ENCODE measurements around the gene DBH. TPM values are rescaled to one million over a fixed set of nuclear protein-coding genes. Genes with fewer than 3 reads are reported as not detected.

The DBH gene
- total RNA-seq, 1 donor from 2014 or later = 1.8 TPM

DNA sequence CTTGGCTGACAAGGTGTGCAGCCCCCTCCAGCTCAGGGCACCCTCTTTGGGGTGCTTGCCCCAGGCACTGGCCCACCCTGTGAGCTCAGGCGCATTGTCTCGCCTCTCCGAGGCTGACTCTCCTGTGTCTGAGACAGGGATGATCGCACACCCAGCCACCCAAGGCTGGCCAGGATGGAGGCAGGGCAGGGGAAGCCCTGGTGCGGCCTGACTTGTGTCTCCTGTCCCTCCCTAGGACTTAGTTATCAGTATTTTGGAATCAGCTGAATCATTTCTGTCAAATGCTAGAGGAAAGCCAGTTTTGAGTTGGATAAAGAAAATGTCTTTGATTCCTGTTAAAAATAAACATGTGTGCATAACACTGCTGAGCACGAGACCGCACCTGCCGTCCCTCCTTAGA, 2.5 kb upstream of the DBH start:
- H3K4me1 Mint-ChIP-seq (ENCODE audit: low read depth, unreplicated experiment) = peaks cover 39% of the 10 kb centered on the region
- H3K27me3 Mint-ChIP-seq (ENCODE audit: unreplicated experiment) = peaks cover 27% of the 10 kb centered on the region
- H3K27ac Mint-ChIP-seq (ENCODE audit: unreplicated experiment) = peak overlapping the region; percentile 53
- peaks cover under 1% of the 10 kb centered on the region for H3K36me3 Mint-ChIP-seq (ENCODE audit: unreplicated experiment)
- H3K4me3 Mint-ChIP-seq (ENCODE audit: unreplicated experiment) = peak overlapping the region; percentile 63
- peaks cover 16% of the 10 kb centered on the region for H3K9me3 Mint-ChIP-seq (ENCODE audit: unreplicated experiment)
- no peak for DNase-seq
- TF ChIP-seq, protein P1, sequence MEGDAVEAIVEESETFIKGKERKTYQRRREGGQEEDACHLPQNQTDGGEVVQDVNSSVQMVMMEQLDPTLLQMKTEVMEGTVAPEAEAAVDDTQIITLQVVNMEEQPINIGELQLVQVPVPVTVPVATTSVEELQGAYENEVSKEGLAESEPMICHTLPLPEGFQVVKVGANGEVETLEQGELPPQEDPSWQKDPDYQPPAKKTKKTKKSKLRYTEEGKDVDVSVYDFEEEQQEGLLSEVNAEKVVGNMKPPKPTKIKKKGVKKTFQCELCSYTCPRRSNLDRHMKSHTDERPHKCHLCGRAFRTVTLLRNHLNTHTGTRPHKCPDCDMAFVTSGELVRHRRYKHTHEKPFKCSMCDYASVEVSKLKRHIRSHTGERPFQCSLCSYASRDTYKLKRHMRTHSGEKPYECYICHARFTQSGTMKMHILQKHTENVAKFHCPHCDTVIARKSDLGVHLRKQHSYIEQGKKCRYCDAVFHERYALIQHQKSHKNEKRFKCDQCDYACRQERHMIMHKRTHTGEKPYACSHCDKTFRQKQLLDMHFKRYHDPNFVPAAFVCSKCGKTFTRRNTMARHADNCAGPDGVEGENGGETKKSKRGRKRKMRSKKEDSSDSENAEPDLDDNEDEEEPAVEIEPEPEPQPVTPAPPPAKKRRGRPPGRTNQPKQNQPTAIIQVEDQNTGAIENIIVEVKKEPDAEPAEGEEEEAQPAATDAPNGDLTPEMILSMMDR (IDR thresholded peaks at IDR 0.05; ENCODE audit: partially characterized antibody, unreplicated experiment) = no peak

DNA sequence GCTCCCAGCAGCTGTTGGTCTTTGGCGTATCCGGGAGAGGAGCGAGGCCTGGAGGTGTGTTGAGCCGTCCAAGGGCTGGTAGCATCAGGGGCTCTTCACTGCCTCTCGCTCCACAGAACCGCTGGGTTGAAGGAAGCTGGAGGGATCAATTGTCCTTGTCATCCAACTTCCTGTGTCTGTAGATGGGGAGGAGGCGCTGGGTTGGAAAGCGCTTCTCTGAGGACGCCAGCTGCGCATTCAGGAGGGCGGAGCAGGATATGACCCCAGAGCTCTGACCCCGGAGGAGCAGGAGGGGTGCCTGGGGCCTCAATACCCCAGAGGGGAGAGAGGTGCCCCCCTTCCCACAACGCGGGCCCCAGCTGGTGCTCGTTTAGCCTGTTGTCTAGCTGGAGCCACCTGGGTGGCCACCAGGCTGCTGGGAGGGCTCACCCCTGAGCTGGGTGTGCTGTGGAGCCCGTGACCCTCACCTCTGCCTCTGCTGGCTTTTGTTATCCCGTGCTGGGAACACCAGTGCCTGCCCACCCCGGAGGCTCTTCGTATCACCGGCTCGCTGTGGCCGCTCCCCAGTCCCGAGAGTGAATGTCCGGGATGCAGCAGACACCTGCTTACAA, 2.0 kb upstream of the DBH start:
- TF ChIP-seq, protein P1 (IDR thresholded peaks at IDR 0.05; ENCODE audit: partially characterized antibody, unreplicated experiment) = no peak
- peak overlapping the region; percentile 53 for H3K27ac Mint-ChIP-seq (ENCODE audit: unreplicated experiment)
- no peaks in the 10 kb centered on the region for H3K36me3 Mint-ChIP-seq (ENCODE audit: unreplicated experiment)
- peaks cover 16% of the 10 kb centered on the region for H3K9me3 Mint-ChIP-seq (ENCODE audit: unreplicated experiment)
- no peak for DNase-seq
- H3K27me3 Mint-ChIP-seq (ENCODE audit: unreplicated experiment) = peaks cover 27% of the 10 kb centered on the region
- peaks cover 39% of the 10 kb centered on the region for H3K4me1 Mint-ChIP-seq (ENCODE audit: low read depth, unreplicated experiment)
- peak overlapping the region; percentile 63 for H3K4me3 Mint-ChIP-seq (ENCODE audit: unreplicated experiment)

DNA sequence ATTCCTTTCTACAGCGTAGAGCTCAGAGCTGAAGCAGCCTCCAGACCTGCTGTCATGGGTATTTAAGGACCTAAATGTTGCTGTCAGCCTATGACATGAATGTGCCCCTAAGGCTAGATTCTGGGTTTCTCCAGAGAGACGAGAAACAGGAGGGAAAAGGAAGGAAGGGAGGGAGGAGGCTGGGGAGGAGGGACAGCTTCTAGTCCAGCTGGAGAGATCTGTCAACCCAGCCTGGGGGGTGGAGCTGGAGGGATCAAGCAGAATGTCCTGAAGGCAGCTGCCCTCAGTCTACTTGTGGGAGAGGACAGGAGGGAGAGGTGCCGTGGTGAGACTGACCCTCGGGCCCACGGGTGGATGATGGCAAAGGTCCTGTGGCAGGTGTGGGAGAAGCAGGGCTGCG, 1.1 kb upstream of the DBH start:
- H3K27ac Mint-ChIP-seq (ENCODE audit: unreplicated experiment) = peak overlapping the region; percentile 75
- TF ChIP-seq, protein P1 (IDR thresholded peaks at IDR 0.05; ENCODE audit: partially characterized antibody, unreplicated experiment) = no peak
- H3K27me3 Mint-ChIP-seq (ENCODE audit: unreplicated experiment) = peaks cover 27% of the 10 kb centered on the region
- peak; percentile 53 for DNase-seq
- no peaks in the 10 kb centered on the region for H3K36me3 Mint-ChIP-seq (ENCODE audit: unreplicated experiment)
- H3K4me1 Mint-ChIP-seq (ENCODE audit: low read depth, unreplicated experiment) = peaks cover 39% of the 10 kb centered on the region
- peak overlapping the region; percentile 42 for H3K4me3 Mint-ChIP-seq (ENCODE audit: unreplicated experiment)
- H3K9me3 Mint-ChIP-seq (ENCODE audit: unreplicated experiment) = peaks cover 16% of the 10 kb centered on the region

DNA sequence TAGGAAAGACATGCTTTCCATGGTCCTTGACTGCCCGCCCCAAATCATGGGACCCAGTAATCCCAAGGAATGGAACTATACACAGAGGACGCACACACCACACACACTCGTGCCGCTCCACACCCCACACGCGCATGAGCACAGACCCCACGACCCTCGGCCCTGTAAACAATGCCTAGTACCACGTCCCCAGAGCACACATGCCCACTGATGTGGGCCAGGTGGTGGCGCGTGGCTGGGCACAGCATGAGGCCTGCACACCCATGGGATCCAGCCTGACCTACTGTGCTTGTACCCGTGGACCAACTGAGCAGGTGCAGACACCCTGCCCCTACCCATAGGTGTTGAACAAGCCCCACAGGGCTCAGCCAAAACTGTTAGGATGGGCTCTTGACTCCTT, 739 bp downstream of the DBH start:
- H3K4me1 Mint-ChIP-seq (ENCODE audit: low read depth, unreplicated experiment) = peaks cover 48% of the 10 kb centered on the region
- peaks cover 32% of the 10 kb centered on the region for H3K27me3 Mint-ChIP-seq (ENCODE audit: unreplicated experiment)
- TF ChIP-seq, protein P1 (IDR thresholded peaks at IDR 0.05; ENCODE audit: partially characterized antibody, unreplicated experiment) = no peak
- peaks cover 18% of the 10 kb centered on the region for H3K9me3 Mint-ChIP-seq (ENCODE audit: unreplicated experiment)
- no peak overlapping the region for H3K4me3 Mint-ChIP-seq (ENCODE audit: unreplicated experiment)
- DNase-seq = no peak
- H3K36me3 Mint-ChIP-seq (ENCODE audit: unreplicated experiment) = no peaks in the 10 kb centered on the region
- peak overlapping the region; percentile 7 for H3K27ac Mint-ChIP-seq (ENCODE audit: unreplicated experiment)

DNA sequence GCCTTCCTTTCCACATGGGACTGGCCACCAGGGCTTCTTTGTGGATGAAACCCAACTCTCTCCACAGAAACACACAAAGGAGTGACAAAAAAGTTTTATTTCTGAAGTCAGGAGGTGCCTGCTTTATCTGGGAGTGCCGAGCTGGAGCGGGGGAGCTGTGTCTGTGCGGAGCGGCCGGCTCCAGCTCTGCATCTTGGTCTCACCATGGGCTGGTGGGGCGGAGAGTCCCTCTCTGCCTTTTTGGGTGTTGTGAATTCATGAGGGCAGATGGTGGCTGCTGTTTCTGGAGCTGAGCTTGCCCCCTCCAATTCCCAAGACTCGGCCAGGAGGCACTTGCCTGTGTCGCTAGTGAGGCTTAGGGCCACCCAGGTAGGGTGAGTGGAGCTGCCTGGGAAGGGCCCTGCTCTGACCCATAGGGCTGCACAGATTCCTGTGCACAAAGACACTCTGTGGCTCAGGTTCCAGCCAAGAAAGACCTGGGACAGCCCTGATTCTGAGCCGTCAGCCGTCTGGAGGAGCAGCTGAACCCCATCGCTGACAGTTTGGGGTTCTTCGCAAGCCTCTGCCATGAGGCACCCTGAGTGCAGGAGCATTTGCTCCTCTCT, 1.4 kb downstream of the DBH start:
- Mint-ChIP-seq H3K27me3 (ENCODE audit: unreplicated experiment) (peaks cover 32% of the 10 kb centered on the region), H3K27ac (ENCODE audit: unreplicated experiment) (no peak overlapping the region), H3K4me3 (ENCODE audit: unreplicated experiment) (no peak overlapping the region), H3K9me3 (ENCODE audit: unreplicated experiment) (peaks cover 18% of the 10 kb centered on the region), H3K36me3 (ENCODE audit: unreplicated experiment) (no peaks in the 10 kb centered on the region), H3K4me1 (ENCODE audit: low read depth, unreplicated experiment) (peaks cover 47% of the 10 kb centered on the region)
- no peak for DNase-seq
- TF ChIP-seq, protein P1 (IDR thresholded peaks at IDR 0.05; ENCODE audit: partially characterized antibody, unreplicated experiment) = no peak

All from glutamatergic neuron (in vitro differentiated cells).